GM18499 (cell line): ENCODE data around the gene PJA2.
A peak's percentile ranks its signal among the peaks of the same experiment; 100 is the strongest.

ENCODE experiments used
- ATAC-seq: cut with Tn5 transposase; IDR thresholded peaks from one replicate; pipeline ENCODE4 v1.9.1; 2021; ENCODE audit warnings: moderate number of reproducible peaks; ENCODE audit not compliant: insufficient read depth, unreplicated experiment

The PJA2 gene

GRCh38 chr5:109408991-109409843, 557 bp downstream of the PJA2 start:
- peak; percentile 15 for ATAC-seq

GRCh38 chr5:109407913-109408312, 1.9 kb downstream of the PJA2 start:
- ATAC-seq = no peak

DNA sequence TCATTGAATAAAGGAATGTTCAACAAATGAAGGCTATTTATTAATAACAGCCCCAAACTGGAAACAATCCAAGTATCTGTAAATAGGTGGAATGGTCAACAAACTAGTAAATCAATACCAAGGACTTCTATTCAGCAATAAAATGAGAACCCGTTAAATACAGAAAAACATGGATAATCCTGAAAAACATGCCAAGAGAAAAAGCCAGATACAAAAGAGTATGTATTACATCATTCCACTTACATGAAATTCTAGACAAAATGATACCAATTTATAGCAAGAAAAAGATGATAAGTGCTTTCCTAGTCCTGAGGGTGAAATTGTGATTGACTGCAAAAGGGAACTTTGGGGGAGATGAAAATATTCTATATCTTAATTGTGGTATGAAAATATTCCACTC, 3.1 kb downstream of the PJA2 start:
- no peak for ATAC-seq

GRCh38 chr5:109404428-109404960, 5.3 kb downstream of the PJA2 start:
- no peak for ATAC-seq

GRCh38 chr5:109403469-109403868, 6.3 kb downstream of the PJA2 start:
- no peak for ATAC-seq

- ATAC-seq = no peak
These were observed 10.5 kb downstream of the PJA2 start for GRCh38 chr5:109399092-109399759.

DNA sequence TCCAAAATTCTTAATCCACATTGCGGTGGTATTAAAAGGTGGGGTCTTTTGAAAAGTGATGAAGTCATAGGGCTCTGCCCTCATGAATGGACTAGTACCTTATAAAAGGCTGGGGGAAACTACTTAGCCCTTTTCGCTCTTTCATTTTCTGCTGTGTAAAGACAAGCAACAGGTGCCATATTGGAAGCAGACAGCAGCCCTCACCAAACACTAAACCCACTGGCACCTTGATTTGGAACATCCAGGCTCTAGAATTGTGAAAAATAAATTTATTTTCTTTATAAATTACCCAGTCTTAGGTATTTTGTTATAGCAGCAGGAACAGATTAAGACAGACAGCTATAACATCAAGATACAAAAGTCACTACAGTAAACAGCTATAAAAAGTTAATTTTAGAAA, 12.8 kb downstream of the PJA2 start:
- no peak for ATAC-seq

DNA sequence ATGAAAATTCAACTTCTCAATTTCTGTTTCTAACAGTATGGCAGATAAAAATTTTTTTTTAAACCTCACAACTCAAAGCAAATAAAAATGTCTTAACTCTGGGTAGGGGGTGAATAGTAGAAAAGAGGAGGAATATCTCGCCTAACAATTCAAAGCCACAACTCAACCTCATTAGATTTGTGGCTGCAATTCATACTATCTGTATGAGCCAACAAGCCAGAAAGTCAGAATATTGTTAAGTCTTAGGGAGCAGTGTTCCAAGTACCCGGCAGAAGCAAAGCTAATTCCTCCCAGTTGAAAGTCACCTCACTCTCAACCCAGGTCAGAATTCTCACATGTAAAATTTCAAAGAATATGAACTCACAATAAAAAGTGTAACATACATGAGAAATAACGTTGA, 15.0 kb downstream of the PJA2 start:
- ATAC-seq = no peak

GRCh38 chr5:109390188-109390587, 19.6 kb downstream of the PJA2 start:
- ATAC-seq = no peak

DNA sequence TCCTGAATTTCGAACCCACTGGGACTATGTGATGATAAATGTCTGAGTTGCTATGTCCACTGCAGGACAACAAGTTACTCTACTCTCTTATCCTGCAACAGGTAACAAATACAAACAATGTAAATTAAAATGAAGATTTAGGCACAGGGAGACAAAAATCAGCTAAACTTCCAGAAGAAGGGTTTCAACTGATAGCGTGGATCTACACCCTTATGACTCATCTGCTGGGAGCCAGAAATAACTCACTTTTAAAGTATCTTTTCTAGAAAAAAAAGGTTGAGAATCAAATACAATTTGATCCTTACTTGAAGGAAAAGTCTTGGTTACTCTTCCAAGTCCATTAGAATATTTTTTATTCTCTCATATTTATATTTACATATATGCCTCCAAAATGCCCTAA, 21.4 kb downstream of the PJA2 start:
- ATAC-seq = no peak

GRCh38 chr5:109387408-109387974, 22.3 kb downstream of the PJA2 start:
- no peak for ATAC-seq

DNA sequence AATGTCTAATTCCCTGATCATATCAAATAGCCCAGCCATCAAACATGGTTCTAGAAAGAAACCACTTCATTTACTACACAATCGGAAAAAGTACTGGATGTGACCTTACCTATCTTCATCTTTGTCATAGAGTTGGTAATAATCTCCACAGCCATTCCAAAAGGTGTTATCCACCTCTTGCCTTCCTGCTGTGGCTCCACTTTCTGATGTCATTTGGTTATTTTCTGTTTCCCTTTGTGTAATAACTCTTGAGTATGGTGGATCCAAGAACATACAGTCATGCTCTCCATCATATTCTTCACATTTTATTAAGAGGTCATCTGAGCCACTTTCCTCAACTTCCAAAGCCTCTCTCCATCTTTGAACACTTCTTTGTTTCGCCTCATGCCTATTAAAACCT, 31.7 kb downstream of the PJA2 start:
- ATAC-seq = no peak

- no peak for ATAC-seq
These were observed 35.1 kb downstream of the PJA2 start for GRCh38 chr5:109374625-109375024.

DNA sequence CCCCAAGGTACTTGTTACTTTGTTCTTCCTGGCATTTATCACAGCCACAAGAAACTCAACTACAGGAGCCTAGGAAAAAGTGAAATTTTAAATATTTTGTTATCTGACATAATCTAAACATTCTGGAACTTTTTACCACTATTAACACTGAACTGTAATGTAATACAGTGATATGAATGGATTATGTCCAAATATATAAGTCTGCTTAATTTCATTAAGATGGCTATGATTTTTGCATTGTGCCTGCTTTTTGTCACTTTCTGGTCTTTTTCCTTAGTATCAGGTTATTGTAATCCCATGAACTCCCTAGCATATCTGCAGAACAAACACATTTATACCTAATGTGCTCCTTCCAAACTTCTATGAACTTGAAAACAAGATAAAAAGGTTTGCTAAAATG, 35.8 kb downstream of the PJA2 start:
- no peak for ATAC-seq

GRCh38 chr5:109370343-109370742, 39.4 kb downstream of the PJA2 start:
- ATAC-seq = no peak

DNA sequence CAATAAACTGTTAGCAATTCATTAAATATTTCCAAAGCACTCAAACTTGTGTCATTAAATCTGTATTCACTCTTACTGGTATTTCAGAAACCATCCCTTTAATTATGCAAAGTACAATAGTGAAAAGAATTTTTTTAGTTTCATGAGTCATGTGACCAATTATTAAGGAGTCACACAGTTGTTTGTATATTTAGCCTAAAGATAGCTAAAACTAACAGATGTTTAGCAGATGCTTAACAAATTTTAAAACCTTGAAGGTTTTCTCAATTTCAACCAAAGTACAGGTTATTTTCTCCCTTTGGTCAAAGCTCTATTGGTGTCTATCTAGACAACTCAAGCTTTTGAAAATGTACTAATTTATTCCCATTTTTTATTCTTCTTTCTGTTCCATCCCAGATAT, 44.1 kb downstream of the PJA2 start:
- ATAC-seq = no peak

DNA sequence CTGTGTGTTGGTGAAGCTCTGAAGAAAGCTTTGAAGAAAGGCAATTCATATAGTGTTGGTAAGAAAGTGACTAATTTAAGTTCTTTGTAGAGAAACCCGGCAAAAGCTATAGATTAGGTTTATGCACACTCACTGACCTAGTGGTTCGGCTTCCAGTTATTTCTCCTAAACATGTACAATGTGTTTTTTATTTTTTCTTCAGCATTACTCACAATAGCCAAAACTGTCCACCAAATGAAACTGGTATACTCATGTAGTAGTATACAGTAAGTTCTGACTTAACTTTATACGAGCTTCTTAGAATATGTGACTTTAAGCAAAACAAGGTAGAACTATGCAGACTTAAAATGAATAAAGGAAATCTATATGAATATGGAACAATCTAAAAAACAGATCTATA, 44.8 kb downstream of the PJA2 start:
- no peak for ATAC-seq

- no peak for ATAC-seq
These were observed 50.1 kb downstream of the PJA2 start for GRCh38 chr5:109359642-109360041.

GRCh38 chr5:109357807-109358206, 52.0 kb downstream of the PJA2 start:
- ATAC-seq = no peak

GRCh38 chr5:109354761-109355160, 55.0 kb downstream of the PJA2 start:
- no peak for ATAC-seq
